CD14-positive monocyte (primary cell): ENCODE data around the gene PHF23. TPM values are rescaled to one million over a fixed set of nuclear protein-coding genes. Genes with fewer than 3 reads are reported as not detected.
A peak's percentile ranks its signal among the peaks of the same experiment; 100 is the strongest.

ENCODE experiments used
- DNase-seq, 3 donors: peaks; one replicate each; pipeline ENCODE4 v3.0.0-alpha.2; 2011 to 2022
- H2AFZ ChIP-seq: 2 replicates; pipeline ENCODE4 v1.6.0; 2012; ENCODE audit warnings: mild to moderate bottlenecking, low read depth, low read length, inconsistent platforms; ENCODE audit not compliant: insufficient read depth, poor library complexity, severe bottlenecking
- H3K27ac ChIP-seq, 2 donors: 1 replicate in 1 of 2; 2 replicates in 1 of 2; pipeline ENCODE4 v1.5.1; 2012 to 2013; ENCODE audit warnings: low read length in 2 of 2, control low read depth in 1 of 2, inconsistent platforms in 1 of 2, low read depth in 1 of 2, mild to moderate bottlenecking in 1 of 2
- H3K27me3 ChIP-seq, 2 donors: one replicate each; pipeline versions ENCODE4 v1.6.0 to v1.6.1; 2011 to 2013; ENCODE audit warnings: low read length in 2 of 2; ENCODE audit not compliant: control insufficient read depth in 2 of 2, insufficient read depth in 2 of 2
- H3K36me3 ChIP-seq, 2 donors: replicated peaks in 1 of 2; 1 replicate in 1 of 2; 2 replicates in 1 of 2; pipeline versions ENCODE4 v1.5.1 to v1.6.1; 2012 to 2013; ENCODE audit warnings: low read length in 2 of 2, control low read depth in 1 of 2, inconsistent platforms in 1 of 2, mild to moderate bottlenecking in 1 of 2; ENCODE audit not compliant: insufficient read depth in 2 of 2, control insufficient read depth in 1 of 2
- H3K4me1 ChIP-seq, 2 donors: 1 replicate in 1 of 2; 2 replicates in 1 of 2; pipeline versions ENCODE4 v1.5.1 to v1.6.1; 2012 to 2013; ENCODE audit warnings: low read length in 2 of 2, control low read depth in 1 of 2, inconsistent platforms in 1 of 2, mild to moderate bottlenecking in 1 of 2, moderate library complexity in 1 of 2; ENCODE audit not compliant: insufficient read depth in 2 of 2, control insufficient read depth in 1 of 2
- H3K4me2 ChIP-seq: replicated peaks from 2 replicates; pipeline ENCODE3; 2012; ENCODE audit warnings: low read length, moderate library complexity, mild to moderate bottlenecking; ENCODE audit not compliant: poor library complexity, severe bottlenecking; ENCODE audit errors: extremely low read depth
- H3K4me3 ChIP-seq, 3 experiments: fragments of 200-600 bp in 1 of 3; sonication (generic) in 1 of 3; replicated peaks in 1 of 3; 1 replicate in 2 of 3; 2 replicates in 1 of 3; pipeline ENCODE4 v1.5.1; 2011 to 2013; ENCODE audit warnings: low read length in 3 of 3, mild to moderate bottlenecking in 3 of 3, control low read depth in 2 of 3, low read depth in 2 of 3, inconsistent platforms in 1 of 3, moderate library complexity in 1 of 3
- H3K79me2 ChIP-seq: 2 replicates; pipeline ENCODE4 v1.6.0; 2012; ENCODE audit warnings: mild to moderate bottlenecking, control low read depth, inconsistent platforms, low read length, moderate library complexity; ENCODE audit not compliant: insufficient read depth
- H3K9ac ChIP-seq: 2 replicates; pipeline ENCODE4 v1.6.0; 2017; ENCODE audit warnings: low read length, mild to moderate bottlenecking; ENCODE audit not compliant: insufficient read depth, poor library complexity, severe bottlenecking
- H3K9me3 ChIP-seq, 2 donors: replicated peaks in 1 of 2; 1 replicate in 1 of 2; 2 replicates in 1 of 2; pipeline versions ENCODE4 v1.5.1 to v1.6.1; 2012 to 2013; ENCODE audit warnings: low read length in 2 of 2, control low read depth in 1 of 2; ENCODE audit not compliant: control insufficient read depth in 1 of 2, insufficient read depth in 1 of 2
- H4K20me1 ChIP-seq: 2 replicates; pipeline ENCODE4 v1.6.0; 2012; ENCODE audit warnings: mild to moderate bottlenecking, low read length, control low read depth, moderate library complexity; ENCODE audit not compliant: insufficient read depth
- H3K27ac Mint-ChIP-seq, 7 donors: one replicate each; pipeline ENCODE4 v1.8.0; 2020; ENCODE audit warnings: mild to moderate bottlenecking in 7 of 7, mixed read lengths in 7 of 7, moderate library complexity in 6 of 7, inconsistent platforms in 2 of 7
- H3K27me3 Mint-ChIP-seq, 3 donors: one replicate each; pipeline ENCODE4 v1.8.0; 2021 to 2022; ENCODE audit warnings: low read depth in 3 of 3, mild to moderate bottlenecking in 3 of 3, mixed read lengths in 3 of 3, moderate library complexity in 3 of 3, inconsistent platforms in 1 of 3
- H3K36me3 Mint-ChIP-seq, 2 donors: one replicate each; pipeline ENCODE4 v1.8.0; 2020; ENCODE audit warnings: mixed read lengths in 2 of 2, inconsistent platforms in 1 of 2, mild to moderate bottlenecking in 1 of 2
- H3K4me1 Mint-ChIP-seq: one replicate; pipeline ENCODE4 v1.8.0; 2020; ENCODE audit warnings: mild to moderate bottlenecking, mixed read lengths
- H3K4me3 Mint-ChIP-seq, 2 donors: one replicate each; pipeline ENCODE4 v1.8.0; 2020; ENCODE audit warnings: mild to moderate bottlenecking in 2 of 2, mixed read lengths in 2 of 2, moderate library complexity in 1 of 2
- H3K9me3 Mint-ChIP-seq, 7 donors: one replicate each; pipeline ENCODE4 v1.8.0; 2020 to 2022; ENCODE audit warnings: mixed read lengths in 7 of 7, mild to moderate bottlenecking in 6 of 7, moderate library complexity in 6 of 7, inconsistent platforms in 2 of 7
- WGBS: methylation state at CpG from one replicate; pipeline ENCODE4 v1.1.5; 2013; ENCODE audit warnings: missing lambda C conversion rate; ENCODE audit not compliant: insufficient coverage; 5-methylcytosine and 5-hydroxymethylcytosine counted together
- intact Hi-C, 2 donors: fragments of 100-400 bp; cut with micrococcal nuclease; formaldehyde crosslinking; loops; one replicate each; pipeline versions ENCODE4 v1.15.0 to v1.15.1; 2023
- polyA plus RNA-seq, 3 donors: library from polyadenylated mRNA; depleted of rRNA in 1 of 3; unstranded in 2 of 3; stranded (reverse) in 1 of 3; fragments of 300-500 nt in 2 of 3; fragments of >200 nt in 1 of 3; fragmentation: Illumina TruSeq in 2 of 3; gene quantifications; 1 replicate in 2 of 3; 2 replicates in 1 of 3; pipeline ENCODE4 v1.2.3, GENCODE V29; 2012 to 2021
- TF ChIP-seq, protein P1 (sequence below): fragments of 200-600 bp; IDR thresholded peaks from one replicate; pipeline ENCODE4 v1.8.0; 2022; ENCODE audit warnings: antibody characterized with exemption, mild to moderate bottlenecking

Gene PHF23
- polyA plus RNA-seq, 3 donors: 12.0 to 18.0 (median 12.9) TPM

DNA sequence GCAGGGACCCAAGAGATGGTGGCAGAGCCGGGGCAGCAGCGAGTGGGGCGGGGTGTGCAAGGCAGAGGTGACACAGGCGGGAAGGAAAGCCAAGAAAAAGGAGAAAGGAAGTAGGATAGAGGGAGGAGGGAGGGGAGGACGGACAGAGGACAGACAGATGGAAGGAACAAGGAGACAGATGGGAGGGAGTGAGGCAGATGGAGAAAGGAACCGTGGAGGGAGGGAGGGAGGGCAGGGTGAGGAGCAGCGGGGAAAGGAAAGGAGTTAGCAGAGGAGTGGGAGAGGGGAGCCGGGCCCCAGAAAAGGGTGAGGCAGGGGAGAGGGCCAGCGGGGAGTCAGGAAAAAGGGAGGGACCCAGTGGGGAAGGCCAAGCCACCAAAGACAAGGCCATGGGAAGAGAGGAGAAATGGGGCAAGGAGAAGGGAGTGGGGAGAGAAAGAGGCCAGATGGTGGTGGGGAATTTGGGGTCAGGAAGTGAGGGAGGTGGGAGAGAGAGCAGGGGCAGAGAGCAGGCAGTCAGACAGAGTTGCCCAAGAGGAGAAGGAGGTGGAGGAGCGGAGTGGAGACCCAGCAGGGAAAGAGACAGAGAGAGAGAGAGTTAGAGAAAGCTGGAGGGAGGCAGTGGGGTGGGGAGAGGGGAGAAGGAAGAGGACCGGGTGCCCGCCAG, 46.9 kb downstream of the PHF23 start:
- TF ChIP-seq, protein P1, sequence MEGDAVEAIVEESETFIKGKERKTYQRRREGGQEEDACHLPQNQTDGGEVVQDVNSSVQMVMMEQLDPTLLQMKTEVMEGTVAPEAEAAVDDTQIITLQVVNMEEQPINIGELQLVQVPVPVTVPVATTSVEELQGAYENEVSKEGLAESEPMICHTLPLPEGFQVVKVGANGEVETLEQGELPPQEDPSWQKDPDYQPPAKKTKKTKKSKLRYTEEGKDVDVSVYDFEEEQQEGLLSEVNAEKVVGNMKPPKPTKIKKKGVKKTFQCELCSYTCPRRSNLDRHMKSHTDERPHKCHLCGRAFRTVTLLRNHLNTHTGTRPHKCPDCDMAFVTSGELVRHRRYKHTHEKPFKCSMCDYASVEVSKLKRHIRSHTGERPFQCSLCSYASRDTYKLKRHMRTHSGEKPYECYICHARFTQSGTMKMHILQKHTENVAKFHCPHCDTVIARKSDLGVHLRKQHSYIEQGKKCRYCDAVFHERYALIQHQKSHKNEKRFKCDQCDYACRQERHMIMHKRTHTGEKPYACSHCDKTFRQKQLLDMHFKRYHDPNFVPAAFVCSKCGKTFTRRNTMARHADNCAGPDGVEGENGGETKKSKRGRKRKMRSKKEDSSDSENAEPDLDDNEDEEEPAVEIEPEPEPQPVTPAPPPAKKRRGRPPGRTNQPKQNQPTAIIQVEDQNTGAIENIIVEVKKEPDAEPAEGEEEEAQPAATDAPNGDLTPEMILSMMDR: no peak
- DNase-seq: no peak
- Histone ChIP-seq H4K20me1 (peaks cover 5% of the 10 kb centered on the region), H3K4me2 (no peak overlapping the region), H3K79me2 (no peaks in the 10 kb centered on the region), H3K4me3 (no peak overlapping the region), H2AFZ (no peak overlapping the region), H3K36me3 (peaks cover 63 to 69% of the 10 kb centered on the region in 2 donors), H3K27me3 (no peaks in the 10 kb centered on the region), H3K9ac (no peak overlapping the region), H3K4me1 (no peaks in the 10 kb centered on the region), H3K9me3 (no peaks in the 10 kb centered on the region), H3K27ac (no peak overlapping the region)
- Mint-ChIP-seq H3K9me3 (no peaks in the 10 kb centered on the region), H3K4me3 (no peak overlapping the region), H3K4me1 (no peaks in the 10 kb centered on the region), H3K27ac (peak overlapping the region in 4 of 7 donors; percentile 63 to 78 (median 68)), H3K27me3 (no peaks in the 10 kb centered on the region), H3K36me3 (peaks cover 62 to 88% of the 10 kb centered on the region in 2 donors)
- 93% methylated on average over 10 of the region's 12 CpGs for WGBS
- intact Hi-C loops: no loop called here

DNA sequence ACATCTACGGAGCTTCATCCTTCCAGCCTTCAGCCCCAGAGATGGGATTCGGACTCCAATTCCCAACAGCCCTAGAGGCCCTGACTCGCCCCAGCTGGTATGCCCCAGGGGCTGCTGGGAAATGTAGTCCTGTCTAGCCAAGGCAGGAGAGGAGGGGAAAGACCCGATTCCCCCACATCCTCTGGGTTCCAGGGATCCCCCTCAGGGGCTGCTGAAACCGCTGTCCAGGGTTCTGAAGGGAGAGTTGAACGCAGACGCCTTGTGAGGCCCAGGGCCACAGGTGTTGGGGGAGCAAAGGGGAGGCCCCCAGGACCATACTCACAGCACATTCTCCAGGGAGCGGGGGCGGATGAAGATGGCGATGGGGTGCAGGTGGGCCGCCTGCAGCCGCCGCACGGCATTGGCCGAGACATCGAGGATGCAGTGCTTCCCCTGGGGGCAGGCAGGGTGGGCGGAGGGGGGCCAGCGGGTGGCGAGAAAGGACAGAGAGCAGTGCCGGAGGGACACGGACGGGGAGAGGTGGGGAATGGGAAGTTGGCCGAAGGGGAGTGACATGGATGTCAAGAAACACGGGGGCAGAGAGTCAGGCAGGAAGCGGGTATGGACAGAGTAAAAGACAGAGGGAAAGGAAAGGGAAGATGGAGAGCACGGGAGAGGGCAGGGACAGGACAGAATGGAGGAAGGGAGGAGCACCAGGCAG, 47.5 kb downstream of the PHF23 start:
- peak overlapping the region in 3 of 7 donors; percentile 52 to 71 (median 63) for H3K27ac Mint-ChIP-seq
- H3K79me2 ChIP-seq: no peaks in the 10 kb centered on the region
- DNase-seq: no peak
- H3K4me2 ChIP-seq: no peak overlapping the region
- no peaks in the 10 kb centered on the region for H3K9me3 ChIP-seq
- WGBS: 97% methylated on average over 19 of the region's 26 CpGs
- no peak overlapping the region for H3K9ac ChIP-seq
- no peaks in the 10 kb centered on the region for H3K9me3 Mint-ChIP-seq
- no peak overlapping the region for H3K27ac ChIP-seq
- intact Hi-C loops: no loop called here
- no peak overlapping the region for H2AFZ ChIP-seq
- no peaks in the 10 kb centered on the region for H3K27me3 Mint-ChIP-seq
- no peaks in the 10 kb centered on the region for H3K4me1 ChIP-seq
- TF ChIP-seq, protein P1: no peak
- peaks cover 5% of the 10 kb centered on the region for H4K20me1 ChIP-seq
- peaks cover 2% of the 10 kb centered on the region for H3K4me1 Mint-ChIP-seq
- H3K4me3 Mint-ChIP-seq: no peak overlapping the region
- H3K36me3 ChIP-seq: peaks cover 57 to 62% of the 10 kb centered on the region in 2 donors
- no peaks in the 10 kb centered on the region for H3K27me3 ChIP-seq
- H3K36me3 Mint-ChIP-seq: peaks cover 56 to 81% of the 10 kb centered on the region in 2 donors
- no peak overlapping the region for H3K4me3 ChIP-seq
